SU-DHL-6 (cell line): Measurements from ENCODE around the gene FUBP1.
A peak's percentile ranks its signal among the peaks of the same experiment; 100 is the strongest.

Experiments
- H2AFZ ChIP-seq: fragments of 200-600 bp; sonication (generic); 2 replicates; pipeline ENCODE4 v1.6.1; 2014; ENCODE audit warnings: low read depth, mild to moderate bottlenecking, moderate library complexity, mixed read lengths, antibody characterized with exemption, low read length; ENCODE audit not compliant: severe bottlenecking
- H3F3A ChIP-seq: fragments of 200-600 bp; shearing (Covaris generic); 2 replicates; pipeline ENCODE4 v1.6.0; 2016; ENCODE audit warnings: antibody characterized with exemption, mild to moderate bottlenecking; ENCODE audit not compliant: insufficient read depth
- H3K27ac ChIP-seq: fragments of 200-600 bp; sonication (generic); 2 replicates; pipeline ENCODE4 v1.5.1; 2016; ENCODE audit warnings: low read depth, mild to moderate bottlenecking, low read length, moderate library complexity, mixed read lengths
- H3K27me3 ChIP-seq: fragments of 200-600 bp; sonication (generic), shearing (Covaris generic); 2 replicates; pipeline ENCODE4 v1.6.0; 2014; ENCODE audit warnings: mild to moderate bottlenecking, low read length
- H3K36me3 ChIP-seq: fragments of 200-600 bp; sonication (generic); 2 replicates; pipeline ENCODE4 v1.6.1; 2014; ENCODE audit warnings: mild to moderate bottlenecking, low read length, mixed read lengths
- H3K4me2 ChIP-seq: fragments of 300-600, 200-600 bp; shearing (Covaris generic), sonication (generic); 2 replicates; pipeline ENCODE4 v1.6.0; 2014; ENCODE audit warnings: low read length, low read depth, mild to moderate bottlenecking; ENCODE audit not compliant: poor library complexity, severe bottlenecking
- H3K4me3 ChIP-seq: fragments of 200-600 bp; sonication (generic); 2 replicates; pipeline ENCODE4 v1.5.1; 2014; ENCODE audit warnings: antibody characterized with exemption, low read length, mild to moderate bottlenecking, mixed read lengths; ENCODE audit not compliant: insufficient read depth, poor library complexity, severe bottlenecking
- H3K79me2 ChIP-seq: fragments of 200-600 bp; sonication (generic); 2 replicates; pipeline ENCODE4 v1.6.1; 2014; ENCODE audit warnings: mild to moderate bottlenecking, low read length, moderate library complexity; ENCODE audit not compliant: insufficient read depth
- H3K9ac ChIP-seq: fragments of 200-600 bp; sonication (generic); 2 replicates; pipeline ENCODE4 v1.7.0; 2014; ENCODE audit warnings: mild to moderate bottlenecking, low read length
- H3K9me2 ChIP-seq: fragments of 200-600 bp; sonication (generic); replicated peaks from 2 replicates; pipeline ENCODE4 v1.6.1; 2014; ENCODE audit warnings: low read length; ENCODE audit not compliant: insufficient read depth
- H3K9me3 ChIP-seq: fragments of 200-600 bp; sonication (generic); 2 replicates; pipeline ENCODE4 v1.6.1; 2014; ENCODE audit warnings: low read length, mixed read lengths; ENCODE audit not compliant: insufficient read depth
- H4K20me1 ChIP-seq: fragments of 200-600 bp; sonication (generic); 2 replicates; pipeline ENCODE4 v1.6.1; 2014; ENCODE audit warnings: low read depth, mild to moderate bottlenecking, antibody characterized with exemption, low read length, moderate library complexity, mixed read lengths
- EZH2phosphoT487 ChIP-seq: fragments of 200-600 bp; sonication (generic), shearing (Covaris generic); conservative IDR thresholded peaks from 2 replicates; pipeline ENCODE4 v1.6.1; 2018; ENCODE audit warnings: mild to moderate bottlenecking, antibody characterized with exemption, low read length, moderate library complexity, mixed read lengths
- TF ChIP-seq, protein P1 (sequence below): fragments of 200-600 bp; sonication (generic); IDR thresholded peaks from one replicate; pipeline ENCODE4 v1.5.1; 2017; ENCODE audit warnings: antibody characterized with exemption, mild to moderate bottlenecking, low read length, moderate library complexity; ENCODE audit not compliant: insufficient read depth, poor library complexity, severe bottlenecking

FUBP1 gene

DNA sequence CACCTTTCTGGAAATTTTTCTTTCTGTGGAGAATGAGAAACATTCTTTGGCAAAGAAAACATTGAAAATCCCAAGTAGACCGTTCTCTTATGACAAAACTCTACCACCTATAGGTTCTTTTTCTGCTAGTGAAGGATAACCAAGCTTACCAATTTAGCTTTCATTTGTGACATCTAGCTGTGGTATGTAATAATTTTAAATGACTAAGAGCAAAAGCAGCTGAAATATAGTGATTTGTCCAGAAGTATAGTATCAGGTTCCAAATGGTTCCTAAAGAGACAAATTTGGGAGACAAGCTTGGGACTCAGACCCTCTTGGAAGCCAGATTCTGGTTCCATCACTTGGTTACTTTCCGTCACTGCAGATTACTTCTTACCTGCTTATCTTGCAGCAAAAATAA is 24.4 kb downstream of the FUBP1 start:
- H4K20me1 ChIP-seq = peaks cover 46% of the 10 kb centered on the region
- no peaks in the 10 kb centered on the region for H3K9me3 ChIP-seq
- H3K4me3 ChIP-seq = no peak overlapping the region
- no peak overlapping the region for H2AFZ ChIP-seq
- H3K27me3 ChIP-seq = no peaks in the 10 kb centered on the region
- peaks cover 46% of the 10 kb centered on the region for H3F3A ChIP-seq
- H3K36me3 ChIP-seq = peaks cover 90% of the 10 kb centered on the region
- no peak overlapping the region for H3K27ac ChIP-seq
- TF ChIP-seq, protein P1, sequence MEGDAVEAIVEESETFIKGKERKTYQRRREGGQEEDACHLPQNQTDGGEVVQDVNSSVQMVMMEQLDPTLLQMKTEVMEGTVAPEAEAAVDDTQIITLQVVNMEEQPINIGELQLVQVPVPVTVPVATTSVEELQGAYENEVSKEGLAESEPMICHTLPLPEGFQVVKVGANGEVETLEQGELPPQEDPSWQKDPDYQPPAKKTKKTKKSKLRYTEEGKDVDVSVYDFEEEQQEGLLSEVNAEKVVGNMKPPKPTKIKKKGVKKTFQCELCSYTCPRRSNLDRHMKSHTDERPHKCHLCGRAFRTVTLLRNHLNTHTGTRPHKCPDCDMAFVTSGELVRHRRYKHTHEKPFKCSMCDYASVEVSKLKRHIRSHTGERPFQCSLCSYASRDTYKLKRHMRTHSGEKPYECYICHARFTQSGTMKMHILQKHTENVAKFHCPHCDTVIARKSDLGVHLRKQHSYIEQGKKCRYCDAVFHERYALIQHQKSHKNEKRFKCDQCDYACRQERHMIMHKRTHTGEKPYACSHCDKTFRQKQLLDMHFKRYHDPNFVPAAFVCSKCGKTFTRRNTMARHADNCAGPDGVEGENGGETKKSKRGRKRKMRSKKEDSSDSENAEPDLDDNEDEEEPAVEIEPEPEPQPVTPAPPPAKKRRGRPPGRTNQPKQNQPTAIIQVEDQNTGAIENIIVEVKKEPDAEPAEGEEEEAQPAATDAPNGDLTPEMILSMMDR = no peak
- no peak for TF ChIP-seq EZH2phosphoT487
- no peak overlapping the region for H3K4me2 ChIP-seq
- peaks cover 33% of the 10 kb centered on the region for H3K79me2 ChIP-seq
- no peaks in the 10 kb centered on the region for H3K9me2 ChIP-seq
- H3K9ac ChIP-seq = no peak overlapping the region

DNA sequence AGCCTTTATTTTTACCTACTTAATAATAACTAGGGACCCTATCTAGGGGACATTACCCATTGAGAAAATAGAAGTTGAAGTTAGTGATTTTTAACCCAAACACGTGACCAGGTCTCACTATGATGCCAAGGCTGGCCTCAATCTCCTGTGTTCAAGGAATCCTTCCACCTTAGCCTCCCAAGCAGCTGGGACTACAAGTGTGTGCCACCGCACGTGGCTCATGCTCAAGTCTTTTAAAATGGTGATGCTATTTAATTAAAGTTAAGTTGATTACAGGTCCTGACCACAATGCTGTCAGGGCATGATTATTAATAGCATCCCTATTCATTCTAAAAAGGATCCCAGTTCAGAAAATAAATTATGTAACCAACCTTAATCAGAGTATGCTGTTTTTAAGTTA is 25.0 kb downstream of the FUBP1 start:
- Histone ChIP-seq H3K9me3 (no peaks in the 10 kb centered on the region), H3K4me3 (no peak overlapping the region), H2AFZ (no peak overlapping the region), H3K27me3 (no peaks in the 10 kb centered on the region), H3K36me3 (peaks cover 91% of the 10 kb centered on the region), H4K20me1 (peaks cover 45% of the 10 kb centered on the region), H3K79me2 (peaks cover 33% of the 10 kb centered on the region), H3K4me2 (no peak overlapping the region), H3K9ac (no peak overlapping the region), H3K27ac (no peak overlapping the region), H3F3A (peaks cover 50% of the 10 kb centered on the region), H3K9me2 (no peaks in the 10 kb centered on the region)
- TF ChIP-seq EZH2phosphoT487 = no peak
- TF ChIP-seq, protein P1 = no peak

DNA sequence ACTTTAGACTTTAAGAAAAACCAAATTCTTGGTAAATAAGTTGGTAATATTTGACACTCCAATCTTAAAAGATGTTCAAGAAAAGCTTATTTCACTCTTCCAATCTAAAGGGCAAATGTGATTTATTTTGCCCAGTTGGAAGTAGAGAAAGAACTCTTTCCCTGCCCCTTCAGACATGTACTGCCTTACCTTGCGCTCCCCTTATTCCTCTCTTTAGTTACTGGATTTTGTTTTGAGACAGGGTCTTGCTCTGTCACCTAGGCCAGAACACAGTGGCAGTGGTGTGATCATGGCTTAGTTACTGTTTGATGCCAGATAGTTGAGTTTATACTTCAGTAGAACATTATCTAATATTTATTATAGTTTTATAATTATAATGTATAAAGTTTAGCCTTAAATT is 27.5 kb downstream of the FUBP1 start:
- peak overlapping the region; percentile 41; the same call in 1 of the 2 replicates for H3K27ac ChIP-seq
- H3K9me2 ChIP-seq = no peaks in the 10 kb centered on the region
- H3K4me3 ChIP-seq = no peak overlapping the region
- peaks cover 60% of the 10 kb centered on the region for H3F3A ChIP-seq
- no peaks in the 10 kb centered on the region for H3K9me3 ChIP-seq
- H3K9ac ChIP-seq = no peak overlapping the region
- H3K27me3 ChIP-seq = no peaks in the 10 kb centered on the region
- peak overlapping the region; percentile 22 for H3K4me2 ChIP-seq
- no peak overlapping the region for H2AFZ ChIP-seq
- TF ChIP-seq, protein P1 = no peak
- no peak for TF ChIP-seq EZH2phosphoT487
- peaks cover 41% of the 10 kb centered on the region for H4K20me1 ChIP-seq
- H3K79me2 ChIP-seq = peaks cover 32% of the 10 kb centered on the region
- H3K36me3 ChIP-seq = peaks cover 91% of the 10 kb centered on the region

DNA sequence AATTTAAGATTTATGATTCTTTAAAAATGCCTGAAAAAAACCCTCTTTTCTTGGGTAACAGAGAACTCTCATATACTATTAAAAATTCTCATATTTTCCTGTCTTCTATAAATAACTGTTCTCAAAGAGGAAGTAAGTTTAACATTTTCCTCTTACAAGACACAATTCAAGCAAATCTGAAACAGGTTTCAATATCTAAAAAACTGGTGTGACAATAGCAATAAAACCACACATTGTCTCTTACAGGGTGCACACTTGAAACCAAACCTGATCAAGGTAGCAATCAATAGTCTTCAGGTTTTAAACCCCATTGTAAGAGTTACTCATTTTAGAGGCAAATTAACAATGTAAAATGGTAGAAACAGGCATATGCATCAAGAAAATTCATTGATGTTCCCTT is 28.0 kb downstream of the FUBP1 start:
- peaks cover 32% of the 10 kb centered on the region for H3K79me2 ChIP-seq
- H3K27ac ChIP-seq = peak overlapping the region; percentile 41
- H4K20me1 ChIP-seq = peaks cover 44% of the 10 kb centered on the region
- no peaks in the 10 kb centered on the region for H3K9me3 ChIP-seq
- H3K27me3 ChIP-seq = no peaks in the 10 kb centered on the region
- peak overlapping the region; percentile 22 for H3K4me2 ChIP-seq
- no peak overlapping the region for H3K4me3 ChIP-seq
- no peaks in the 10 kb centered on the region for H3K9me2 ChIP-seq
- no peak for TF ChIP-seq EZH2phosphoT487
- TF ChIP-seq, protein P1 = no peak
- H3K9ac ChIP-seq = no peak overlapping the region
- H3K36me3 ChIP-seq = peaks cover 91% of the 10 kb centered on the region
- H2AFZ ChIP-seq = no peak overlapping the region
- H3F3A ChIP-seq = peaks cover 60% of the 10 kb centered on the region
